GM12878 (cell line): ENCODE data around the gene MEG3. TPM values are rescaled to one million over a fixed set of nuclear protein-coding genes. Genes with fewer than 3 reads are reported as not detected.

Source experiments
- ATAC-seq: fragments of 200-7000 bp; cut with Tn5 transposase; 3 replicates; pipeline ENCODE4 v1.9.1; 2020; ENCODE audit warnings: mild to moderate bottlenecking, moderate library complexity
- BruUV-seq: library from RNA; stranded (reverse); fragments of 400-500 nt; replicated peaks from 2 replicates; lab custom pipeline; 2021; lab: Mats Ljungman, UMichigan
- CTCF ChIA-PET: fragments of 300-600 bp; sonication (Branson Sonifier 250); formaldehyde crosslinking; extraction: SDS; loops from one replicate; lab custom pipeline; 2021; ENCODE audit warnings: inconsistent platforms; lab: Yijun Ruan, JAX
- POLR2A ChIA-PET: fragments of 350-600 bp; formaldehyde crosslinking; extraction: SDS; loops from one replicate; lab custom pipeline; 2021; ENCODE audit warnings: inconsistent platforms; lab: Charles Lee
- RAD21 ChIA-PET: fragments of 300-600 bp; sonication (Branson Sonifier 250); formaldehyde crosslinking; loops from one replicate; lab custom pipeline; 2023; ENCODE audit warnings: antibody characterized with exemption; ENCODE audit not compliant: unreplicated experiment; lab: Charles Lee
- SMC1A ChIA-PET: fragments of 300-600 bp; sonication (Branson Sonifier 250); formaldehyde crosslinking; loops from one replicate; lab custom pipeline; 2023; ENCODE audit not compliant: unreplicated experiment, uncharacterized antibody; lab: Charles Lee
- DNase-seq: peaks from one replicate; pipeline ENCODE4 v3.0.0-alpha.2; 2011; ENCODE audit warnings: low read depth, low spot score
- FAIRE-seq: peaks from 3 replicates; lab custom pipeline; 2011; peaks lifted over from hg19 to GRCh38; lab: Jason Lieb, UNC
- H2AFZ ChIP-seq: 2 replicates; pipeline ENCODE4 v1.6.0; 2011; ENCODE audit warnings: low read depth, low read length, control low read depth; ENCODE audit not compliant: control insufficient read depth
- H3K27ac ChIP-seq: 2 replicates; pipeline ENCODE4 v1.5.1; 2011; ENCODE audit warnings: control low read depth; ENCODE audit not compliant: control insufficient read depth, insufficient read depth
- H3K27me3 ChIP-seq, 2 experiments: replicated peaks in 1 of 2; 2 replicates each; pipeline versions ENCODE4 v1.6.0 to v1.6.1; 2011; ENCODE audit warnings: low read length in 1 of 2; ENCODE audit not compliant: control insufficient read depth in 2 of 2, insufficient read depth in 2 of 2
- H3K36me3 ChIP-seq, 2 experiments: 2 replicates each; pipeline ENCODE4 v1.5.1; 2011; ENCODE audit warnings: low read length in 1 of 2; ENCODE audit not compliant: control insufficient read depth in 2 of 2, insufficient read depth in 2 of 2
- H3K4me1 ChIP-seq: 2 replicates; pipeline ENCODE4 v1.6.1; 2011; ENCODE audit warnings: mild to moderate bottlenecking, low read length, moderate library complexity, mixed read lengths; ENCODE audit not compliant: control insufficient read depth, insufficient read depth
- H3K4me2 ChIP-seq: 2 replicates; pipeline ENCODE4 v1.6.0; 2011; ENCODE audit warnings: control low read depth; ENCODE audit not compliant: control insufficient read depth, insufficient read depth
- H3K4me3 ChIP-seq: fragments of 200-600 bp; sonication (generic); 2 replicates; pipeline ENCODE4 v1.5.1; 2016
- H3K79me2 ChIP-seq: 2 replicates; pipeline ENCODE4 v1.6.0; 2011; ENCODE audit warnings: low read length; ENCODE audit not compliant: control insufficient read depth, insufficient read depth
- H3K9ac ChIP-seq: 2 replicates; pipeline ENCODE4 v1.8.0; 2011; ENCODE audit warnings: low read length, control low read depth, mixed read lengths; ENCODE audit not compliant: control insufficient read depth, insufficient read depth
- H3K9me3 ChIP-seq: replicated peaks from 3 replicates; pipeline ENCODE4 v1.5.1; 2011; ENCODE audit warnings: mild to moderate bottlenecking, low read length; ENCODE audit not compliant: control insufficient read depth, insufficient read depth
- H4K20me1 ChIP-seq: 2 replicates; pipeline ENCODE4 v1.6.0; 2011; ENCODE audit not compliant: control insufficient read depth, insufficient read depth
- BRCA1 ChIP-seq: IDR thresholded peaks from 2 replicates; pipeline ENCODE4 v1.6.1; 2011; ENCODE audit warnings: low read depth, low read length, improper control_type of control experiment
- FOXK2 ChIP-seq: fragments of 450-650 bp; IDR thresholded peaks from 2 replicates; pipeline ENCODE4 v1.6.1; 2017; ENCODE audit warnings: mild to moderate bottlenecking, moderate library complexity
- IRF4 ChIP-seq: IDR thresholded peaks from 2 replicates; pipeline ENCODE4 v1.6.1; 2011; ENCODE audit warnings: low read depth, low read length
- SRF ChIP-seq, 2 experiments: IDR thresholded peaks; 2 replicates each; pipeline ENCODE4 v1.6.1; 2011; ENCODE audit warnings: low read depth in 2 of 2, low read length in 2 of 2, mild to moderate bottlenecking in 1 of 2, moderate library complexity in 1 of 2
- STAT3 ChIP-seq: IDR thresholded peaks from 2 replicates; pipeline ENCODE4 v1.6.1; 2011; ENCODE audit warnings: low read depth, low read length, improper control_type of control experiment
- SUPT20H ChIP-seq: IDR thresholded peaks from 2 replicates; pipeline ENCODE4 v1.6.1; 2011; ENCODE audit warnings: low read depth, mild to moderate bottlenecking, low read length, moderate library complexity, borderline replicate concordance; ENCODE audit not compliant: control insufficient read depth
- SUZ12 ChIP-seq: fragments of 200-600 bp; sonication (generic); IDR thresholded peaks from one replicate; pipeline ENCODE4 v1.6.1; 2018; ENCODE audit warnings: antibody characterized with exemption, mild to moderate bottlenecking; ENCODE audit not compliant: unreplicated experiment
- TCF12 ChIP-seq: IDR thresholded peaks from 2 replicates; pipeline ENCODE4 v1.6.1; 2011; ENCODE audit warnings: low read depth, mild to moderate bottlenecking, low read length
- ZNF384 ChIP-seq: IDR thresholded peaks from 2 replicates; pipeline ENCODE4 v1.6.1; 2012; ENCODE audit warnings: low read depth, mild to moderate bottlenecking, low read length, improper control_type of control experiment, borderline replicate concordance
- WGBS: methylation state at CpG from one replicate; pipeline ENCODE4 v1.1.6; 2016; ENCODE audit warnings: low lambda C conversion rate; ENCODE audit not compliant: insufficient replicate concordance, insufficient coverage; ENCODE audit errors: missing lambda C conversion rate; 5-methylcytosine and 5-hydroxymethylcytosine counted together
- in situ Hi-C: fragments of 300-500 bp; cut with MboI; formaldehyde crosslinking; loops from 9 replicates; pipeline ENCODE4 v1.14.3; 2018; ENCODE audit warnings: mixed read lengths
- intact Hi-C: fragments of 100-400 bp; cut with micrococcal nuclease; formaldehyde crosslinking; loops from one replicate; pipeline ENCODE4 v1.14.2; 2022; ENCODE audit not compliant: unreplicated experiment
- polyA plus RNA-seq, 11 experiments: library from polyadenylated mRNA; depleted of rRNA in 4 of 11; unstranded in 6 of 11; stranded (reverse) in 5 of 11; fragments of >200 nt; fragmentation: Nextera tagmentation in 4 of 11; fragmentation: Illumina TruSeq in 1 of 11; extraction: Ambion mirVana in 4 of 11; extraction: Trizol in 1 of 11; gene quantifications; 1 replicate in 1 of 11; 2 replicates in 10 of 11; pipeline versions ENCODE4 v1.2.1 to v1.2.3, GENCODE V29; 2011 to 2016; ENCODE audit warnings: inconsistent platforms in 2 of 11, missing spikeins in 2 of 11, low read depth in 1 of 11
- total RNA-seq, 4 experiments: library from RNA; depleted of rRNA in 3 of 4; stranded (reverse); fragments of >200 nt in 3 of 4; fragmentation: Illumina TruSeq in 1 of 4; extraction: Trizol in 1 of 4; gene quantifications; 2 replicates each; pipeline versions ENCODE4 v1.2.1 to v1.2.3, GENCODE V29; 2013 to 2021

Gene MEG3
- total and polyA plus RNA-seq, 10 of the 15 experiments (the other 5 are each of a cell fraction or from before 2014, with no cell fraction given), result 0.03 to 2.9 (median 0.95) TPM; not detected in 7

DNA sequence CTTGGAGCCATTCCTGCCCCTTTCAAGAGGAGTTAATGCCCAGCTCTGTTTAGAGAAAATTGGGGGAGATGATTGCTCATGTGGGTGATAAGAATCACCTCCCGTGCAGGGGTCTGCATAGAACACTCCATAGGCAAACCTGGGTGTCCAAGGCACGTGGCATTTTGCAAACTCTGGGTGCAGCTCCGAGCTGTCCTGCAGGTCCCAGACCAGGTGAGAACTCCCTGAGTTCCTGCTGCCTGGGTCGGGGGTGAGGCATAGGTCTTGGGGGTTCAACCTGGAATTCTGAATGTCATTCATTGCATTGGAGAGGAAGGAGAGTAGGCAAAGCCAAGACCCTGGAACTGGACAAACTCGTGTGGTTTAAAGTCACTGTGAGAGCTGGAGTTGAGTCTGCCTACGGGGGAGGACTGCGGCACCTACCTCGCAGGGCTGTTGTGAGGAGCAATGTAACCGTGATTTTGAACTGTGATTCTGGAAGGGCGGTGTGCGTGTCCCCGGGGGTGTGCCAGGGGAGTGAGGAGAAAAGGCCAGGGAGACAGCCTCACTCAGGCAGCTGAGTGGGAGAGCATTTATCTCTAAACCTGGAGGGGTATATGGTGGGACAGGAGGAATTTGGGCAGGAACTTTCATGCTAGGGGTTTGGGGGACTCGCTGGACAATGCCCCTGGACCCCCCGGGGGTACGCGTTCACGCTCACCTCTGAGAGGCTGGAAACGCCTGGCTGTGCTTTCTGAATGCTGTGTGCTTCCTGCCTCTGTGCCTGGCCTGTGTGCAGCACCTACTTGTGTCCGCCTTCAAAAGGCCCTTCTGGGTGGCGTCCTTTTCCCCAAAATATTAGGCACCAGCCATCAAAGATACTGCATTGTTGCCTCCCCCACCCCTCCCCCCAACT lies 30.4 kb downstream of the MEG3 start:
- Histone ChIP-seq H3K4me1 (no peaks in the 10 kb centered on the region), H3K4me2 (no peak overlapping the region), H3K9me3 (no peaks in the 10 kb centered on the region), H3K79me2 (no peaks in the 10 kb centered on the region), H3K9ac (no peak overlapping the region), H3K27me3 (no peaks in the 10 kb centered on the region), H4K20me1 (no peaks in the 10 kb centered on the region), H3K36me3 (no peaks in the 10 kb centered on the region), H3K4me3 (no peak overlapping the region), H3K27ac (no peak overlapping the region)
- CTCF ChIA-PET, result no interaction called here
- RAD21 ChIA-PET, result no interaction called here
- no TSS peak for BruUV-seq
- FAIRE-seq (no peak), DNase-seq (no peak)
- intact Hi-C loops, result loop anchor here (10.0 kb wide), 1 partner anchor 378 kb away; no protein-coding TSS in a partner anchor
- 30% methylated on average over 20 of the region's 20 CpGs for WGBS
- POLR2A ChIA-PET, result no interaction called here
- SMC1A ChIA-PET, result no interaction called here
- in situ Hi-C loops, result no loop called here
- TF ChIP-seq TCF12 (no peak), IRF4 (no peak), SRF (IDR thresholded peaks at IDR 0.05; ENCODE audit: low read depth in 2 of 2, low read length in 2 of 2) (no peak), BRCA1 (no peak), STAT3 (no peak), SUPT20H (no peak), ZNF384 (no peak), FOXK2 (no peak), SUZ12 (no peak)
- TF ChIP-seq, all 136 proteins: peak for 0
- ATAC-seq, result no peak
- no peak overlapping the region for H2AFZ ChIP-seq
